Ovary (tissue), 3 donors: ENCODE measurements around the gene ZC2HC1C.

Experiments used
- CTCF ChIP-seq, 3 donors: fragments of 450-650 bp in 2 of 3; fragments of 200-600 bp in 1 of 3; IDR thresholded peaks; one replicate each; pipeline versions ENCODE4 v1.5.1 to v1.8.0; 2016 to 2022; ENCODE audit warnings: antibody characterized with exemption in 3 of 3, mild to moderate bottlenecking in 1 of 3
- POLR2A ChIP-seq: fragments of 450-650 bp; IDR thresholded peaks from one replicate; pipeline ENCODE4 v1.6.1; 2017; ENCODE audit warnings: antibody characterized with exemption, mild to moderate bottlenecking, moderate library complexity
- donor health status: DM: no; HTN: no; CAD: no.

GRCh38 chr14:75126679-75127473 lies 57.4 kb downstream of the ZC2HC1C start, which contains the start of gene NEK9:
- TF ChIP-seq CTCF (IDR thresholded peaks at IDR 0.05) (peak in 1 of 3 donors; percentile 12), POLR2A (peak; percentile 91)
